ENCODE data around the gene IL1RL1.

IL1RL1 gene

GRCh38 chr2:102359527-102359926 lies 48.2 kb downstream of the IL1RL1 start:
- TF ChIP-seq POLR2A (IDR thresholded peaks at IDR 0.05; ENCODE audit: extremely low read depth, insufficient read length) (no peak), CTCF (IDR thresholded peaks at IDR 0.05; ENCODE audit: low read depth, low read length) (no peak), MAX (IDR thresholded peaks at IDR 0.05; ENCODE audit: low read depth, low read length) (no peak), MYC (IDR thresholded peaks at IDR 0.05; ENCODE audit: low read depth, low read length) (no peak)
- DNase-seq (ENCODE audit: low read depth): no peak
- no peak overlapping the region for H3K4me3 ChIP-seq (ENCODE audit: low read depth, low read length)

- TF ChIP-seq MAX (IDR thresholded peaks at IDR 0.05; ENCODE audit: low read depth, low read length) (no peak), MYC (IDR thresholded peaks at IDR 0.05; ENCODE audit: low read depth, low read length) (no peak), POLR2A (IDR thresholded peaks at IDR 0.05; ENCODE audit: extremely low read depth, insufficient read length) (no peak), CTCF (IDR thresholded peaks at IDR 0.05; ENCODE audit: low read depth, low read length) (no peak)
- no peak overlapping the region for H3K4me3 ChIP-seq (ENCODE audit: low read depth, low read length)
- DNase-seq (ENCODE audit: low read depth): no peak
Measured at GRCh38 chr2:102361632-102362241, 50.4 kb downstream of the IL1RL1 start.

- DNase-seq (ENCODE audit: low read depth): no peak
- no peak overlapping the region for H3K4me3 ChIP-seq (ENCODE audit: low read depth, low read length)
- TF ChIP-seq CTCF (IDR thresholded peaks at IDR 0.05; ENCODE audit: low read depth, low read length): no peak
- no peak for TF ChIP-seq MAX (IDR thresholded peaks at IDR 0.05; ENCODE audit: low read depth, low read length)
Measured at GRCh38 chr2:102365763-102366162, 54.4 kb downstream of the IL1RL1 start.

GRCh38 chr2:102366406-102367112 lies 55.2 kb downstream of the IL1RL1 start:
- H3K4me3 ChIP-seq (ENCODE audit: low read depth, low read length): no peak overlapping the region
- TF ChIP-seq CTCF (IDR thresholded peaks at IDR 0.05; ENCODE audit: low read depth, low read length): peak; percentile 1
- TF ChIP-seq POLR2A (IDR thresholded peaks at IDR 0.05; ENCODE audit: extremely low read depth, insufficient read length): no peak
- DNase-seq (ENCODE audit: low read depth): peak; percentile 18

GRCh38 chr2:102367331-102367971 lies 56.1 kb downstream of the IL1RL1 start:
- no peak overlapping the region for H3K4me3 ChIP-seq (ENCODE audit: low read depth, low read length)
- TF ChIP-seq MYC (IDR thresholded peaks at IDR 0.05; ENCODE audit: low read depth, low read length): no peak
- no peak for TF ChIP-seq MAX (IDR thresholded peaks at IDR 0.05; ENCODE audit: low read depth, low read length)
- no peak for DNase-seq (ENCODE audit: low read depth)

- TF ChIP-seq POLR2A (IDR thresholded peaks at IDR 0.05; ENCODE audit: extremely low read depth, insufficient read length): no peak
- no peak for TF ChIP-seq CTCF (IDR thresholded peaks at IDR 0.05; ENCODE audit: low read depth, low read length)
- no peak for TF ChIP-seq MYC (IDR thresholded peaks at IDR 0.05; ENCODE audit: low read depth, low read length)
- no peak overlapping the region for H3K4me3 ChIP-seq (ENCODE audit: low read depth, low read length)
- DNase-seq (ENCODE audit: low read depth): no peak
Measured at GRCh38 chr2:102368461-102369109, 57.2 kb downstream of the IL1RL1 start.
